H1 (cell line): ENCODE measurements around the gene AARSD1. TPM values are rescaled to one million over a fixed set of nuclear protein-coding genes. Genes with fewer than 3 reads are reported as not detected.

Source experiments
- CTCF ChIA-PET: fragments of 300-600 bp; sonication (Branson Sonifier 250); formaldehyde crosslinking; loops from one replicate; lab custom pipeline; 2021; ENCODE audit not compliant: partially characterized antibody; lab: Charles Lee
- POLR2A ChIA-PET: fragments of 300-600 bp; sonication (Branson Sonifier 250); formaldehyde crosslinking; loops from one replicate; lab custom pipeline; 2021; ENCODE audit warnings: inconsistent platforms; ENCODE audit not compliant: partially characterized antibody; lab: Charles Lee
- DNase-seq, 2 experiments: peaks; one replicate each; pipeline versions ENCODE4 v3.0.0 to v3.0.0-alpha.2; 2010 to 2022; ENCODE audit warnings: low spot score in 2 of 2, low read depth in 1 of 2, mixed read lengths in 1 of 2
- FAIRE-seq: peaks from 2 replicates; lab custom pipeline; 2011; peaks lifted over from hg19 to GRCh38; lab: Jason Lieb, UNC
- H2AFZ ChIP-seq: 2 replicates; pipeline ENCODE4 v1.8.1; 2012; ENCODE audit warnings: low read length, inconsistent platforms
- H2AK5ac ChIP-seq: 2 replicates; pipeline ENCODE4 v1.6.1; 2013; ENCODE audit warnings: low read depth, low read length
- H2BK120ac ChIP-seq: replicated peaks from 2 replicates; pipeline ENCODE3; 2013; ENCODE audit warnings: low read depth, low read length, inconsistent platforms
- H2BK12ac ChIP-seq: 2 replicates; pipeline ENCODE4 v1.6.1; 2013; ENCODE audit warnings: low read depth, low read length
- H2BK15ac ChIP-seq: 2 replicates; pipeline ENCODE4 v1.6.1; 2013; ENCODE audit warnings: low read length
- H2BK20ac ChIP-seq: 2 replicates; pipeline ENCODE4 v1.6.1; 2013; ENCODE audit warnings: low read length
- H2BK5ac ChIP-seq: 2 replicates; pipeline ENCODE4 v1.6.1; 2013; ENCODE audit warnings: low read depth, low read length
- H3K14ac ChIP-seq: 2 replicates; pipeline ENCODE4 v1.6.1; 2013; ENCODE audit warnings: inconsistent platforms; ENCODE audit not compliant: insufficient read length
- H3K18ac ChIP-seq: 2 replicates; pipeline ENCODE4 v1.6.1; 2013; ENCODE audit warnings: low read length; ENCODE audit errors: extremely low read depth
- H3K23ac ChIP-seq: 2 replicates; pipeline ENCODE4 v1.6.1; 2013; ENCODE audit warnings: inconsistent platforms; ENCODE audit not compliant: insufficient read length
- H3K23me2 ChIP-seq: 2 replicates; pipeline ENCODE4 v1.6.1; 2013; ENCODE audit warnings: low read depth, low read length
- H3K27ac ChIP-seq: 2 replicates; pipeline ENCODE4 v1.6.1; 2011; ENCODE audit warnings: low read depth, low read length, inconsistent platforms
- H3K27me3 ChIP-seq, 4 experiments: replicated peaks in 1 of 4; 1 replicate in 1 of 4; 2 replicates in 3 of 4; pipeline versions ENCODE4 v1.6.1 to v1.8.1; 2011 to 2013; ENCODE audit warnings: low read length in 3 of 4, mild to moderate bottlenecking in 3 of 4, inconsistent platforms in 2 of 4, mixed read lengths in 2 of 4, moderate library complexity in 1 of 4; ENCODE audit not compliant: control insufficient read depth in 3 of 4, insufficient read depth in 3 of 4; ENCODE audit errors: extremely low read depth in 1 of 4
- H3K36me3 ChIP-seq, 4 experiments: 2 replicates each; pipeline versions ENCODE4 v1.6.1 to v1.8.1; 2011 to 2013; ENCODE audit warnings: mild to moderate bottlenecking in 4 of 4, low read length in 3 of 4, moderate library complexity in 2 of 4, control low read depth in 1 of 4, inconsistent platforms in 1 of 4; ENCODE audit not compliant: insufficient read depth in 4 of 4, control insufficient read depth in 2 of 4
- H3K4ac ChIP-seq: replicated peaks from 2 replicates; pipeline ENCODE3; 2013; ENCODE audit warnings: low read length, low read depth, mixed read lengths, inconsistent platforms; ENCODE audit not compliant: insufficient read length
- H3K4me1 ChIP-seq, 4 experiments: replicated peaks in 1 of 4; 1 replicate in 1 of 4; 2 replicates in 3 of 4; pipeline versions ENCODE4 v1.6.1 to v1.8.1; 2011 to 2013; ENCODE audit warnings: low read length in 3 of 4, inconsistent platforms in 2 of 4, mixed read lengths in 1 of 4; ENCODE audit not compliant: insufficient read depth in 4 of 4, control insufficient read depth in 3 of 4
- H3K4me2 ChIP-seq, 2 experiments: 2 replicates each; pipeline versions ENCODE4 v1.6.1 to v1.8.1; 2011 to 2013; ENCODE audit warnings: low read depth in 2 of 2, low read length in 2 of 2, control low read depth in 1 of 2, inconsistent platforms in 1 of 2, mild to moderate bottlenecking in 1 of 2; ENCODE audit not compliant: insufficient read depth in 1 of 2
- H3K4me3 ChIP-seq, 4 experiments: fragments of 200-600, 300-600 bp in 1 of 4; sonication (generic), shearing (Covaris generic), sonication (Bioruptor Twin) in 1 of 4; 2 replicates each; pipeline versions ENCODE4 v1.5.1 to v1.8.1; 2011 to 2016; ENCODE audit warnings: low read length in 4 of 4, low read depth in 3 of 4, control low read depth in 2 of 4, inconsistent platforms in 2 of 4, mild to moderate bottlenecking in 2 of 4, mixed read lengths in 1 of 4, moderate library complexity in 1 of 4; ENCODE audit not compliant: insufficient read depth in 2 of 4; ENCODE audit errors: extremely low read depth in 1 of 4
- H3K56ac ChIP-seq: replicated peaks from 2 replicates; pipeline ENCODE3; 2013; ENCODE audit warnings: low read depth, mild to moderate bottlenecking, mixed read lengths, low read length, inconsistent platforms; ENCODE audit not compliant: insufficient read length
- H3K79me1 ChIP-seq: 2 replicates; pipeline ENCODE4 v1.6.1; 2013; ENCODE audit warnings: low read depth, low read length, control low read depth
- H3K79me2 ChIP-seq, 2 experiments: 2 replicates each; pipeline versions ENCODE4 v1.6.1 to v1.8.1; 2012 to 2013; ENCODE audit warnings: low read length in 2 of 2, mild to moderate bottlenecking in 2 of 2, inconsistent platforms in 1 of 2; ENCODE audit not compliant: insufficient read depth in 2 of 2, control insufficient read depth in 1 of 2
- H3K9ac ChIP-seq, 4 experiments: replicated peaks in 1 of 4; 1 replicate in 1 of 4; 2 replicates in 3 of 4; pipeline versions ENCODE4 v1.6.1 to v1.8.1; 2011 to 2013; ENCODE audit warnings: low read depth in 3 of 4, low read length in 3 of 4, control low read depth in 2 of 4, mild to moderate bottlenecking in 2 of 4, moderate library complexity in 2 of 4, inconsistent platforms in 1 of 4; ENCODE audit errors: extremely low read depth in 1 of 4
- H3K9me3 ChIP-seq, 2 experiments: 2 replicates each; pipeline versions ENCODE4 v1.6.1 to v1.8.1; 2012 to 2013; ENCODE audit warnings: mild to moderate bottlenecking in 2 of 2, moderate library complexity in 2 of 2, control low read depth in 1 of 2, inconsistent platforms in 1 of 2, low read depth in 1 of 2, low read length in 1 of 2, mixed read lengths in 1 of 2; ENCODE audit not compliant: insufficient read depth in 2 of 2
- H4K20me1 ChIP-seq, 2 experiments: replicated peaks in 1 of 2; 2 replicates each; pipeline versions ENCODE3 to v1.8.1; 2011 to 2013; ENCODE audit warnings: inconsistent platforms in 2 of 2, low read length in 2 of 2, mild to moderate bottlenecking in 1 of 2; ENCODE audit not compliant: insufficient read depth in 2 of 2, control insufficient read depth in 1 of 2
- H4K5ac ChIP-seq: 2 replicates; pipeline ENCODE4 v1.6.1; 2013; ENCODE audit warnings: low read length, low read depth, mixed read lengths, inconsistent platforms; ENCODE audit not compliant: insufficient read length
- H4K8ac ChIP-seq: 2 replicates; pipeline ENCODE4 v1.8.0; 2013; ENCODE audit warnings: mild to moderate bottlenecking, moderate library complexity, low read length, inconsistent platforms; ENCODE audit not compliant: insufficient read depth; ENCODE audit errors: extremely low read depth
- H4K91ac ChIP-seq: replicated peaks from 2 replicates; pipeline ENCODE3; 2013; ENCODE audit warnings: low read length, mixed read lengths, inconsistent platforms; ENCODE audit not compliant: insufficient read length
- ATF2 ChIP-seq: IDR thresholded peaks from 2 replicates; pipeline ENCODE4 v1.6.1; 2012; ENCODE audit warnings: low read length, inconsistent platforms
- CBX5 ChIP-seq: fragments of 300-800, 300-1000 bp; sonication (generic); IDR thresholded peaks from 2 replicates; pipeline ENCODE4 v1.7.1; 2016; ENCODE audit warnings: antibody characterized with exemption, low read length, low read depth
- JUND ChIP-seq: IDR thresholded peaks from 2 replicates; pipeline ENCODE4 v1.6.1; 2011; ENCODE audit warnings: mild to moderate bottlenecking, improper control_type of control experiment, low read length
- NANOG ChIP-seq: IDR thresholded peaks from 2 replicates; pipeline ENCODE4 v1.6.1; 2011; ENCODE audit warnings: low read length, low read depth, mild to moderate bottlenecking, inconsistent platforms; ENCODE audit not compliant: insufficient read depth, poor library complexity, severe bottlenecking
- YY1 ChIP-seq: IDR thresholded peaks from 2 replicates; pipeline ENCODE4 v1.6.1; 2011; ENCODE audit warnings: low read depth, mild to moderate bottlenecking, low read length
- WGBS, 2 experiments: shearing (Covaris generic) in 1 of 2; methylation state at CpG; one replicate each; pipeline versions ENCODE4 v1.1.6 to v1.1.7; 2013 to 2015; ENCODE audit warnings: low lambda C conversion rate in 2 of 2, mixed read lengths in 2 of 2, inconsistent platforms in 1 of 2, low coverage in 1 of 2, missing lambda C conversion rate in 1 of 2; ENCODE audit not compliant: insufficient replicate concordance in 2 of 2, insufficient coverage in 1 of 2, insufficient read length in 1 of 2; ENCODE audit errors: extremely low coverage in 1 of 2, missing lambda C conversion rate in 1 of 2; 5-methylcytosine and 5-hydroxymethylcytosine counted together
- polyA plus RNA-seq, 7 experiments: library from polyadenylated mRNA; depleted of rRNA in 3 of 7; stranded (reverse) in 5 of 7; unstranded in 2 of 7; fragments of >200 nt in 5 of 7; fragments of 200-250 nt in 2 of 7; gene quantifications; 1 replicate in 5 of 7; 2 replicates in 1 of 7; 4 replicates in 1 of 7; pipeline versions ENCODE4 v1.2.1 to v1.2.3, GENCODE V29; 2011 to 2013; ENCODE audit warnings: missing spikeins in 2 of 7, mixed read lengths in 2 of 7
- total RNA-seq: library from RNA; stranded (reverse); fragmentation: NEBNext Ultra II Directional; extraction: Animal tissue kit (Norgen Biotek cat#: 25700); gene quantifications from 2 replicates; pipeline ENCODE4 v1.2.1, GENCODE V29; 2021

The AARSD1 gene
- total and polyA plus RNA-seq, 2 of the 8 experiments (the other 6 are each of a cell fraction or from before 2014, with no cell fraction given) = 51.5 to 58.8 TPM

GRCh38 chr17:42904110-42904469 lies 60.2 kb downstream of the AARSD1 start:
- no peaks in the 10 kb centered on the region for H3K27me3 ChIP-seq
- no peak overlapping the region for H3K4ac ChIP-seq
- no peaks in the 10 kb centered on the region for H3K79me1 ChIP-seq
- no peak overlapping the region for H4K8ac ChIP-seq
- FAIRE-seq (no peak), DNase-seq (no peak)
- H2BK12ac ChIP-seq = no peak overlapping the region
- no peak for TF ChIP-seq ATF2
- no peak for TF ChIP-seq JUND
- TF ChIP-seq NANOG = no peak
- no peak for TF ChIP-seq CBX5
- no peak for TF ChIP-seq YY1
- H3K23me2 ChIP-seq = no peaks in the 10 kb centered on the region
- H3K4me1 ChIP-seq = no peaks in the 10 kb centered on the region
- H3K4me3 ChIP-seq = no peak overlapping the region
- no peaks in the 10 kb centered on the region for H4K20me1 ChIP-seq
- no peak overlapping the region for H3K27ac ChIP-seq
- H3K4me2 ChIP-seq = no peak overlapping the region
- no peak overlapping the region for H2AFZ ChIP-seq
- H2BK120ac ChIP-seq = no peak overlapping the region
- H3K79me2 ChIP-seq = no peaks in the 10 kb centered on the region
- H3K36me3 ChIP-seq = no peaks in the 10 kb centered on the region
- H3K23ac ChIP-seq = no peak overlapping the region
- H2BK5ac ChIP-seq = no peak overlapping the region
- no peak overlapping the region; the same call in 1 of the 2 replicates for H3K18ac ChIP-seq
- no peak overlapping the region for H3K9ac ChIP-seq
- H4K91ac ChIP-seq = no peak overlapping the region
- no peak overlapping the region for H3K56ac ChIP-seq
- CTCF ChIA-PET = interaction anchor here (0.7 to 3.5 kb wide), 3 partner anchors 13 to 60 kb away, joined by 3 to 16 read pairs (median 3); partner anchors contain the start of gene AOC2
- H2AK5ac ChIP-seq = no peak overlapping the region
- no peak overlapping the region for H2BK15ac ChIP-seq
- H2BK20ac ChIP-seq = no peak overlapping the region
- 93% methylated on average over 6 of the region's 6 CpGs; no CpG with 5 or more reads in 1 of the 2 experiments for WGBS, 2 experiments
- H3K14ac ChIP-seq = no peak overlapping the region
- no peak overlapping the region for H4K5ac ChIP-seq
- POLR2A ChIA-PET = interaction anchor here (1.4 kb wide), 1 partner anchor 56 kb away, joined by 3 read pairs; no protein-coding TSS in a partner anchor
- H3K9me3 ChIP-seq = no peaks in the 10 kb centered on the region
